IPS-18c (cell line): ENCODE results near the gene ENDOU.

Experiments used
- H3K4me3 ChIP-seq: 2 replicates; pipeline ENCODE4 v1.7.0; 2013; ENCODE audit warnings: low read depth, mild to moderate bottlenecking, low read length, moderate library complexity; ENCODE audit not compliant: insufficient read depth
- H3K9me3 ChIP-seq: one replicate; pipeline ENCODE4 v1.6.1; 2013; ENCODE audit warnings: mild to moderate bottlenecking, low read length, moderate library complexity; ENCODE audit not compliant: control insufficient read depth, insufficient read depth

Gene ENDOU

GRCh38 chr12:47725091-47725772 is at the start of gene ENDOU:
Gene ENDOU (minus strand): TSS chr12:47725490. CDS start chr12:47725413, 77 bp downstream.
- Histone ChIP-seq H3K4me3 (no peak within 1 kb of the TSS), H3K9me3 (no peaks in the 10 kb centered on the region)

- H3K9me3 ChIP-seq = no peaks in the 10 kb centered on the region
- H3K4me3 ChIP-seq = no peak overlapping the region
Measured at GRCh38 chr12:47774663-47775062, 49.4 kb upstream of the ENDOU start.

- Histone ChIP-seq H3K4me3 (peak overlapping the region; percentile 78), H3K9me3 (no peaks in the 10 kb centered on the region)
Measured at GRCh38 chr12:47773858-47774580, 48.7 kb upstream of the ENDOU start.

GRCh38 chr12:47773062-47773857 is 48.0 kb upstream of the ENDOU start, which contains the start of gene SLC48A1:
Gene SLC48A1 (plus strand): TSS chr12:47773238. CDS start chr12:47773305, 67 bp downstream.
- Histone ChIP-seq H3K9me3 (no peaks in the 10 kb centered on the region), H3K4me3 (peak within 1 kb of the TSS; percentile 78)

- peak overlapping the region; percentile 28; the same call in 1 of the 2 replicates for H3K4me3 ChIP-seq
- peaks cover 2% of the 10 kb centered on the region for H3K9me3 ChIP-seq
Measured at GRCh38 chr12:47772738-47773061, 47.4 kb upstream of the ENDOU start.

- Histone ChIP-seq H3K9me3 (peaks cover 2% of the 10 kb centered on the region), H3K4me3 (0 out of 2 replicates have a peak overlapping the region, but pooled peaks have one; percentile 28)
Measured at GRCh38 chr12:47772094-47772660, 46.9 kb upstream of the ENDOU start.

- Histone ChIP-seq H3K9me3 (peaks cover 2% of the 10 kb centered on the region), H3K4me3 (no peak overlapping the region)
Measured at GRCh38 chr12:47771304-47771703, 46.0 kb upstream of the ENDOU start.

GRCh38 chr12:47770086-47770726 is 44.9 kb upstream of the ENDOU start:
- no peak overlapping the region for H3K4me3 ChIP-seq
- peaks cover 6% of the 10 kb centered on the region for H3K9me3 ChIP-seq

GRCh38 chr12:47769234-47770085 is 44.2 kb upstream of the ENDOU start:
- Histone ChIP-seq H3K4me3 (no peak overlapping the region), H3K9me3 (peaks cover 6% of the 10 kb centered on the region)

GRCh38 chr12:47768323-47768811 is 43.1 kb upstream of the ENDOU start:
- H3K9me3 ChIP-seq = peaks cover 6% of the 10 kb centered on the region
- no peak overlapping the region for H3K4me3 ChIP-seq

GRCh38 chr12:47767216-47767724 is 42.0 kb upstream of the ENDOU start:
- peaks cover 6% of the 10 kb centered on the region for H3K9me3 ChIP-seq
- no peak overlapping the region for H3K4me3 ChIP-seq

- Histone ChIP-seq H3K4me3 (no peak overlapping the region), H3K9me3 (peaks cover 6% of the 10 kb centered on the region)
Measured at GRCh38 chr12:47766502-47767215, 41.4 kb upstream of the ENDOU start.

- Histone ChIP-seq H3K4me3 (no peak overlapping the region), H3K9me3 (peaks cover 8% of the 10 kb centered on the region)
Measured at GRCh38 chr12:47763481-47764346, 38.4 kb upstream of the ENDOU start.

- Histone ChIP-seq H3K4me3 (no peak overlapping the region), H3K9me3 (peaks cover 6% of the 10 kb centered on the region)
Measured at GRCh38 chr12:47762850-47763465, 37.7 kb upstream of the ENDOU start.
